Prostate gland (tissue), 2 donors: ENCODE data around the gene ROBO1.
"Not testable (repeated sequence)": the region's sequence is repeated elsewhere in the genome, so short reads cannot be mapped to it uniquely, and the experiment has no call there.

Experiments
- CTCF ChIP-seq, 4 experiments: fragments of 200-600 bp in 2 of 4; fragments of 450-650 bp in 2 of 4; sonication (generic) in 2 of 4; IDR thresholded peaks; 1 replicate in 3 of 4; 2 replicates in 1 of 4; pipeline ENCODE4 v1.5.1; 2016 to 2019; ENCODE audit warnings: antibody characterized with exemption in 4 of 4, mild to moderate bottlenecking in 2 of 4, moderate library complexity in 2 of 4
- POLR2A ChIP-seq: fragments of 450-650 bp; IDR thresholded peaks from one replicate; pipeline ENCODE4 v1.6.1; 2016; ENCODE audit warnings: antibody characterized with exemption, mild to moderate bottlenecking
- POLR2AphosphoS5 ChIP-seq: sonication (generic); formaldehyde crosslinking; IDR thresholded peaks from one replicate; pipeline ENCODE4 v1.6.1; 2017; ENCODE audit warnings: antibody characterized with exemption

GRCh38 chr3:78750291-78750690 lies 1017.5 kb downstream of the ROBO1 start:
- not testable (repeated sequence) for TF ChIP-seq CTCF (IDR thresholded peaks at IDR 0.05); POLR2AphosphoS5; POLR2A
